Skin of body (tissue), 2 donors: ENCODE data around the gene RHBDD2. TPM values are rescaled to one million over a fixed set of nuclear protein-coding genes. Genes with fewer than 3 reads are reported as not detected.
"Not testable (repeated sequence)": the region's sequence is repeated elsewhere in the genome, so short reads cannot be mapped to it uniquely, and the experiment has no call there.

Experiments
- DNase-seq: peaks from one replicate; lab custom pipeline; 2025; lab: John Stamatoyannopoulos, UW
- total RNA-seq: library from RNA; depleted of rRNA; stranded (reverse); fragments of >200 nt; gene quantifications from one replicate; pipeline ENCODE4 v1.2.3, GENCODE V29; 2014

RHBDD2 gene
- total RNA-seq, 1 donor from 2014 or later = 12.0 TPM

DNA sequence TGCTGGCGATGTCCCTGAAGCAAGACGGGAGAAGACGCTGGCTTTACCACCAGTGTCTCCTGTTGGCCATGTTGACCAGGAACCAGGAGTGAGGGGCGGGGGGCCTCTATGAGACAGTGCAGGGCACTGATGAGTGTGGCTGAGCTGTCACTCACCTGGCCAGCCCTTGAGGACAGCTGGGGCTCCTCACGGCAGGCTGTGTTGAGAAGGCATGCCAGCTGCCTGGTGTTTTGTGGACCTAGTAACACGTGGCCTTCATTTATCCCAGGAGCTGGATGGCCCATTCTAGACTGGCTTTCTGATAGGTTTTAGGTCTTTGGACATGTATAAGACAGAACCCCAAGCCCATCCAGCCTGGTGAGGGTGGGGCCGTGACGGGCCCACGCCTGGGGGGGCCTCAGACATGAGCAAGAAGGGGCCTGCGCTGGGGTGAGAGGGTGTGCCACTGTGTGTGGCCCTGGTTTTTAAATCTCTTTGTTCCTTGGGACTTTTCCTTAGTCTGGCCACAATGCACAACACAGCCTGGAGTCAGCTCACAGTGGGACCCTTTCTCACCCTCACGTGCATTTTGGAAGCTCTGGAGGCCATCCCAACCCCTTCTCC is 10.5 kb downstream of the RHBDD2 start:
- no peak for DNase-seq

DNA sequence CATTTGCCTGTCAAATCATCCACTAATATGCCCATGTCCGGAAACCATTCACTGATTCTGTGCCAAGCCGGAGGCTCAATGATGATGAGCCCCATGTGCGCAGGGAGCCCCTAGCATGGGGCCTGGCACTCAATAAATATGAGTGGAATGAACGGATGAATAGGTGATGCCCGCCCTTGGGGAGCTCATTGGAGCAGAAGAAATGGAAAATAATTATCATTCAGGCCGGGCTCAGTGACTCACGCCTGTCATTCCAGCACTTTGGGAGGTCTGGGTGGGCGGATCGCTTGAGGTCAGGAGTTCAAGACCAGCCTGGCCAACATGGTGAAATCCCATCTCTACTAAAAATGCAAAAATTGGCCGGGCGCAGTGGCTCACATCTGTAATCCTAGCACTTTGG is 11.0 kb downstream of the RHBDD2 start:
- no peak for DNase-seq

DNA sequence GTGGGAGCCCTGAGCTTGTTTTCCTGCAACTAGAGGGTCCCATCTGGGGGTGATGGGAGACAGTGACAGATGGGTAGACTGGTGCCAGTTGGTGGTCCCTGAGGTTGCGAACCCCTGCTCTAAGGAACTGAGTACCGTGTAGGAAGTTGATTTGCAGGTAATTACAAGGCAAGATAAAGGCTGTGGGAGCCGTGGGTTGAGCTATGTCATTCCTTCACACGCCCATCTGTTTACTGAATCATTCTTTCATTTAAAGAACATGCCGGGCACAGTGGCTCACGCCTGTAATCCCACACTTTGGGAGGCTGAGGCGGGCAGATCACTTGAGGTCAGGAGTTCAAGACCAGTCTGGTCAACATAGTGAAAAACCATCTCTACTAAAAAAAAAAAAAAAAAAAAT is 12.4 kb downstream of the RHBDD2 start:
- not testable (repeated sequence) for DNase-seq

DNA sequence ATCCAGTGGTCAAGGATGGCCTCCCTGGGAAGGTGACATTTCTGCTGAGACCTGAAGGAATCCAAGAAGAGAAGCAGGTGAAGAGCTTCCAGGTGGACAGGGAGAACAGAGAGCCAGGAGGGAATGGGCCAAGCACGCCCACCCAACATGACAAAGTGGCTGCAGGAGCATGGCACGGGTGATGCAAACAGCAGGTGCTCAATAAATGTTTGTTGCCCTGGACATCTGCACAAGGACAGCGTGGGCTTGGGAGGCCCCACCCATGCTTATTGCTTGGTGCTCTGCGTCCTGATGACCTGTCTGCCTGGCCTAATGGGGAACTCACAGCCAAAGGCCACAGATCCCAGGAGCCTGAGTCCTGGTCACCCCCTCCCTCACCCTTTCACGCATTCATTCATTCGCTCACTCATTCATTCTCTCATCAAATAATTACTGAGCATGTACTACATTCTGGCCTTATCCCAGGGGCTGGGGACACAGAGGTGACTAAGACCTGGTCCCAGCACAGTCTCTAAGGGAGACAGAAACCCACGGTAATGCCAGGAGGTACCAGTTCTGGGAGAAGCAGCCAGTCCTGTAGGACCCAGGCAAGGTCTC is 13.1 kb downstream of the RHBDD2 start:
- no peak for DNase-seq

DNA sequence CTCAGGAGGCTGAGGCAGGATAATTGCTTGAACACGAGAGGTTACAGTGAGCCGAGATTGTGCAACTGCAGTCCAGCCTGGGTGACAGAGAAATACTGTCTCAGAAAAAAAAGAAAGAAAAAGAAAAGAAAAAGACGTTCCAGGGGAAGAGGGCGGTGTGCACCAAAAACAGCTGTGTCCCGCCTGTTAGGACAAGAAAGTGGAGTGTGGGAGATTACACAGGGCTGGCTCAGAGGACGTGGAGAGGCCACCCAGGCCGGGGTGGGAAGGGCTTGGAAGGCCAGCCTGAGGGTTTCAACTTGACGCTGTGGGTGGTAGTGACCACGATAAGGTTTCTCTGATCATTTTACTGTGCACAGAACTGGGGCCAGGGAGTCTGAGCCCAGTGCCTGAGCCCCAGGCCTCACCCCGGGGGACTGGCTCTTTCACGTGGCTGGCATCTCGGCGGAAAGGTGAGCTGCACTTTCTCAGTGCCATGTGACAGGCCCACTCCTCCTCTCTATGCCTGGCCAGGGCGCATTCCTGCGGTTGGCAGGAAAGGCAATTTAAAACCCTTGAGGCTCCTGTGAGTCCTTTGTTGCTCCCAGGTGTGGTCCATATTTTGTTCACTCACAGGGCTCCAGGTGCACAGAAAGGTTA is 13.9 kb downstream of the RHBDD2 start:
- DNase-seq = peak; percentile 39

DNA sequence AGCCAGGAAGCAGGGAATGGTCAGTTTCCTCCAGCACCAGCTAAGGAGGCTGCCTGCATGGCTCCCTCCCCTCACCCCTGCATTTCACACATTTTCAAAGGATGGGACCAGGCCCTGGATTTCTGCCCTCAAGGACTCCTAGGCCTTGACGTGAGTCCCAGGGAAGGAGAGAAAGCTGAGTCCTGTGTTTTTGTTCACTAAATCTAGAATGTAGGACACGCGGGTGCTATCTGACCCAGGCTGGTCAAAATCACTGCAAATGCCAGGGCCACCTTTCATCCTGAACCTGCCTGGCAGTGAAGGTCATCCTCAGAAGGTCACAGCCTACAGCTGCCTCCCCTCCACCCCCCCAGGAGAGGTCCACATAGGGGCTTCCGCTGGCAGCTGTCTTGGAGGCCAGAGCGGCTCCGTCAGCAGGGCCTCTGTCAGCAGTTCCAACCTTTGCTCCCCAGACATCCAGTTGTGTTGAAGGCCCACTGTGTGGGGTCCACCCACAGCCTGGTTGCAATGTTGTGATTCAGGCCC is 18.0 kb downstream of the RHBDD2 start:
- no peak for DNase-seq

DNA sequence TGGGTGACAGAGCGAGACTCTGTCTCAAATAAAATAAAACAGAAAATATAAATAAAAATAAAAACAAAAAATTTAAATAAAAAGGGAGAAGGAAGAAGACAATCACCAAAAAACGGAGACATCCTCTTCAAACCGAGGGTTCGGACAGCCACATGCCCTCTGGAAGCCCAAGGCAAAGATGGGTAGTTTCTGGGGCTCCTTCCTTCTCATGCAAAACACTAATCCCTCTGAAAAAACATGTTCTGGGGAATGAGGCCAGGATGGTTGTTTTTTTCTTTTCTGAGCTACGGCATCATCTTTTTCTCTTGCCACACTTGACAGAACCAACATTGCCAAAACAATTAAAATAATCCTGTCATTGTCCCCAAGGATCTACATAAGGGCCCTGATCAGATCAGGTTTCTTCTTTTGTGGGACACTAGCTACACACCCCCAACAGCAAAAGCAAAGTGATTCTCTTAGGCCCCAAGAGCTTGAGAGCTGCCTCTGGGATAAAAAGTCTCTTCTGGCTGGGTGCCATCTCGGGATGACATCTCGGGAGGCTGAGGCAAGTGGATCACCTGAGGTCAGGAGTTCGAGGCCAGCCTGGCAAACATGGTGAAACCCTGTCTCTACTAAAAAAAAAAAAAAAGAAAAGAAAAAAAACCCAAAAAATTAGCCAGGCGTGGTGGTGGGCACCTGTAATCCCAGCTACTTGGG is 21.9 kb downstream of the RHBDD2 start:
- DNase-seq = no peak

DNA sequence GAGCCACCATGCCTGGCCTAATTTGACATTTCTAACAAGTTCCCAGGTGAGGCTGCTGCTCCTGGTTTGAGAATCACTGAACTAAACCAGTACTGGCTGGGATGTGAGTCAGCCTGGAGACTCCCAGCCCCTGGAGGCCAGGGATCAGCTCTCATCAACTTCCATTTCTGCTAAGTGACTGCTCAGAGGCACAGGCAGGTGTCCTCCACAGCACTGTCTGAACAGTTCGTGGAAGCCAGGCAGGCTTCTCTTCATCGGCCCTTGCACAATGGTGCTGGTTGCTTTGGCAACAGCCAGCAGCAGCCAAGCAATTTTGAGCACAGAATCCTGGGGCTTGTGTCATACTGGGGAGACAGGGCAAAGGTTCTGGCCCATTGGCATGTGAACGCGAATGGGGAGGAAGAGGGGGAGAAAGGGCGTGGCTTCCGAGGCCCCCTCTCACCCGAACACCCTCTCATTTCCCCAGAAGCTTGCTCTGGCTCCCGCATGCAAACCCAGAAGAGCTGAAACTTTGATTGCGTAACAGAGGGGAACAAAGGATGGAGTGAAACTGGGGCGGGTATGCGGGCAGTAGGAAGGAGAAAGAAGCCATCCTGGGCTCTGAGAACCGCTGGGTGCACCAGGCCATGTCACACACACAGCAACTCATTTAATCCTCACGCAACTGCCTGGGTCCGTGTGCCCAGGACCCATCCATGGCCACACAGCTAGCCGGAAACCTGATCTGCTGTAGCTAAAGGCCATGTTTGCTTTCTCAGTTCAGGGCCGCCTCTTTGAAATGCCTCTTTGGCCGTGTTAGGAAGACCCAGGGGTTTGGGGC is 27.2 kb downstream of the RHBDD2 start:
- DNase-seq = no peak

DNA sequence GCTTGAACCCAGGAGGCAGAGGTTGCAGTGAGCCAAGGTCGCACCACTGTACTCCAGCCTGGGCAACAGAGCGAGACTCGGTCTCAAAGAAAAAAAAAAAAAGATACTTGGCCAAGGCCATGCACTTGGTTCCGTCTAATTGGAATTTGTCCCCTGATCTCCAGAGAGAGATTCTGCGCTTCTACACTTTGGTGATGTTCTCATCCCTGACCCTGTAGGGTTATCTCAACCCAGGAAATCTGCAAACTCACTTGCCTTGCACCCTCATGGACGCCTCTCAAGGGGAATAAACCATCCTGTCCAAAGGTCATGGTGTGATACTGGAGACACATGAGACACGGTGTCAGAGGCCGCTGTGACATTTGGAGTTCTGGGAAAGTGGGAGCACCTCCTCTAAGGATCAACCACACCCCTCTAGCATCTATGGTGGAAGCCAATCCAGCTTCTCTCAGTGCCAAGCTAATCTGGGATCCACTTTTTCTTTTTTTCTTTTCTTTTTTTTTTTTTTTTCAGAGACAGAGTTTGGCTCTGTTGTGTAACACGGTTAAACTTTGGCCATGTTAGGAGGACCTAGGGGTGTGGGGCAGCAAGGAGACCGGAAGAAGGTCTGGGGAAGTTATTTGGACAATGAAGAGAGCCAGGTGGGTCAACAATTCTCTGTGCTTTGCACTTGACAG is 28.3 kb downstream of the RHBDD2 start:
- no peak for DNase-seq

DNA sequence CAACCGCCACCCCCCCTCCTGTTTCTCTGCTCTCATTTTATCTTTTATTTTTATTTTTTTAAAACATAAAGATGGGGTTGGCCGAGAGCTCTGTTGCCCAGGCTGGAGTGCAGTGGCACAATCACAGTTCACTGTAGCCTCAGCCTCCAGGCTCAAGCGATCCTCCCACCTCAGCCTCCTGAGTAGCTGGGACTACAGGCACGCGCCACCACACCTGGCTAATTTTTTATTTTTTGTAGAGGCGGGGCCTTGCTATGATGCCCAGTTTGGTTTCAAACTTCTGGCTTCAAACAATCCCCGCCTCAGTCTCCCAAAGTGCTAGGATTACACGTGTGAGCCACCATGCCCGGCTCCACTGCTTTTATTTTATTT is 28.8 kb downstream of the RHBDD2 start:
- not testable (repeated sequence) for DNase-seq

DNA sequence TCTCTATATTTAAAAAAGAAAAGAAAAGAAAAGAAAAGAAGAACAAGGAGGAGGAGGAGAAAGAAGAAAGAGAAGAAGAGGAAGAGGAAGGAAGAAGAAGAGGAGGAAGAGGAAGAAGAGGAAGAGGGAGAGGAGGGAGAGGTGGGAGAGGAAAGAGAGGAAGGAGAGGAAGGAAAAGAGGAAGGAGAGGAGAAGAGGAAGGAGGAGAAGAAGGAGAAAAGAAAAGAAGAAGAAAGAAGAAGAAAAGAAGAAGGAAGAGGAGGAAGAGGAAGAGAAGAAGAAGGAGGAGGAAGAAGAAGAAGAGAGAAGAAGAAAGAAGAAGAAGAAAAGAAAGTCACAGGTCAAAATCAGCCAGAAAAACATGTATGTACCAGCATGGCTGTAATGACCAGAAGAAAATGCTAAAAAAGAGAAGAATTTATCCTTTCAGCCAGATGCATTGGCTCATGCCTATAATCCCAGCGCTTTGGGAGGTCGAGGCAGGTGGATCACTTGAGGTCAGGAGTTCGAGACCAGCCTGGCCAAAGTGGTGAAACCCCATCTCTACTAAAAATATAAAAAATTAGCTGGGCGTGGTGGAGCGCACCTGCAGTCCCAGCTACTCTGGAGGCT is 30.8 kb downstream of the RHBDD2 start:
- DNase-seq = no peak

DNA sequence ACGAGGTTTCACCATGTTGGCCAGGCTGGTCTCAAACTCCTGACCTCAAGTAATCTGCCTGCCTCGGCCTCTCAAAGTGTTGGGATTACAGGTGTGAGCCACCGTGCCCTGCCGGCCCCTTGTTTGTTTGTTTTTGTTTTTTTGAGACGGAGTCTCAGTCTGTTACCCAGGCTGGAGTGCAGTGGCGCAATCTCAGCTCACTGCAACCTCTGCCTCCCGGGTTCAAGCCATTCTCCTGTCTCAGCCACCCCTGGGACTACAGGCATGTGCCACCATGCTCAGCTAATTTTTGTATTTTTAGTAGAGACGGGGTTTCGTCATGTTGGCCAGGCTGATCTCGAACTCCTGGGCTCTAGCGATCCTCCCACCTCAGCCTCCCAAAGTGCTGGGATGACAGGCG is 32.4 kb downstream of the RHBDD2 start:
- not testable (repeated sequence) for DNase-seq

DNA sequence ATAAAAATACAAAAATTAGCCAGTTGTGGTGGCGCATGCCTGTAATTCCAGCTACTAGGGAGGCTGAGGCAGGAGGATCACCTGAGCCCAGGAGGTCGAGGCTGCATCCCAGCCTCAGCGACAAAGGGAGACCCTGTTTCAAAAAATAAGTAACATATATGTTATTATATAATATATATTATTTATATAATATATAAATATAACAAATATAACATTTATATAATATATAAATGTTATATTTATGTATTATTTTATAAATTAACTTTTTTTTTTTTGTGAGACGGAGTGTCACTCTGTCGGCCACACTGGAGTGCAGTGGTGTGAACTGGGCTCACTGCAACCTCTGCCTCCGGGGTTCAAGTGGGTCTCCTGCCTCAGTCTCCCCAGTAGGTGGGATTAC is 34.6 kb downstream of the RHBDD2 start:
- no peak for DNase-seq

DNA sequence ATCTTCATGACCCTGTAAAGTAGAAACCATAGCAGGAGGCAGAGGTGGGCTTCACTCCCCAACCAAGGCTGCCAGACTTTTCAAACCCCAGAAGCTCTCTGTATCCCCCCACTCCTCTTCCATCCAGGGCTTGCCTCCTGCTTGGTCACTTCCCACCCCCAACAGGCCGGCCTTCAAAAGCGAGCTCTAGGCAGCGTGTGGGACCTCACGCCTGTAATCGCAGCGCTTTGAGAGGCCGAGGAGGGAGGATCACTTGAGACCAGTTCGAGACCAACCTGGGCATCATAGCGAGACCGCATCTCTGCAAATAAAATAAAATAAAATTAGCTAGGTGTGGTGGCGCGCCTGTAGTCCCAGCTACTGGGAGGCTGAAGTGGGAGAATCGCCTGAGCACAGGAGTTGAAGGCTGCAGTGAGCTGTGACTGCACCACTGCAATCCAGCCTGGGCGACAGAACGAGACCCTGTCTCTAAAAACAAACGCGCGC is 35.4 kb downstream of the RHBDD2 start:
- DNase-seq = no peak

DNA sequence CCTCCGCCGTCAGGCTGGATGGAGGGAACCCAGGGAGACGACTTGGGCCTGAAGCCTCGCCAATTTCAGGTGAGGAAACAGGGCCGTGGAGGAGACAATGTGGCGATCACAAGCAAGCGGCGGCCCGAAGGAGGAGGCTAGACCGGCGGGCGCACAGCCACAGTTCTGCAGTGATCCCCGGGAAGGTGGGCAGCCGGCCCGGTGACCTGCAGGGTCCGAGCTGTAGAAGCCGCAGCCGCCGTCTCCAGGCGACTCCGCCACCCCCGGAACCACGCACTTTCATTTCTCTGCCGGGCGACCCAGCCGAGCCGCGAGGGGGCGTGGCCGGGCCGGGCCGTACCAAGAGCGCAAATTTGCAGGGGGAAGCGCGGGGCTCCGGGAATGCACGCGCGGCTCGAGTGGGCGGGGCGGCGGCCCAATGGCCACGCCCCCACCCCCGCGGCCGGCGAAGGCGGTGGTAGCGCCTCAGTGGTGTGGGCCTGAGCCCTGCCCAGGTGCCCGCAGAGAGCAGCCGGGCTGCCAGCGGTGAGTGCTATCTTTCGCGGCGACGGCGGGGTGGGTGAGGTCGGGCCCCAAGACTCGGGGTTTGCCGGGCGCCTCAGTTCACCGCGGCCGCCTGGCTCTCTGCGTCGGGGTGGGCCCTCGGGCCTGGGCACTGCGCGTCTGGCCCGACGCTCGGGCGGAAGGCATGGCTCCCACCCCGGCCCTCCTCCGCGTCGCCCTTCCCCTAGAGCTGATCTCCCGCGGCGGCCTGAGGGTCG is 36.0 kb downstream of the RHBDD2 start, which contains the start of gene POR:
POR (plus strand) TSS at position 501 of the 761 bp plus-strand sequence. CDS start 38,847 bp downstream, outside the sequence.
- peak; percentile 87 for DNase-seq

DNA sequence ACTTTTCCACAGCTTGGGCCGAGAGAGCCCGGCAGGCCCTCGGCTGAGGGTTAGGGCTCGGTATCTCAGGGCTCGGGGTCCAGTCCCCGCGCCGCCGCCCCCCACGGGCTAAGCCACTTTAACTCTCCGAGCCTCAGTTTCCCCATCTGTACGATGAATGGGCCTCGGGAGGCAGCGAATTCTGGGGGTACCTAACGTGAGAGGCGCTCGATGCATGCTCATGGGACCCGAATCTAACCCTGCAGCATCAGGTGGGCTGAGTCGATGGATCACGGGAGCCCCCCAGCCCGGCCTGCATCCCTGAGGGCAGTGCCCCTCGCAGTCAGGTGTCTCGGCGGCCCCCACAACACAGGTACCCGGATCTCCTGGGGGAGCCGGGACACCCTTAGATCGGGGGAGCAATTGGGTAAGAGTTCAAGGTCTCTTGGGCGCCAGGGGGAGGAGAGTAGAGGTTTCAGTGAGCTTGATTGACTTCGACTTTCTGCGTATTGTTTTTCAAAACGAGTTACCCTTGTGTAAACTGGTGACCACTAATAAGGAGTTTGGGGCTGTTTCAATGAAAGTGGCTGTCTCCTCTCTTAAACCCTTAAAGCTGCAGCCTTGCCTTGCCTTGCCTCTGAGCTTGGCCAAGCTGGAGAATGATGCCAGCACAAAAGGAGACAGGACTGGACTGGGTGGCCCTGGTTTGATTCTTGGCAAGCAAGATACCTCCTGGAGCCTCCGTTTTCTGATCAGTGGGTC is 36.8 kb downstream of the RHBDD2 start:
- no peak for DNase-seq

DNA sequence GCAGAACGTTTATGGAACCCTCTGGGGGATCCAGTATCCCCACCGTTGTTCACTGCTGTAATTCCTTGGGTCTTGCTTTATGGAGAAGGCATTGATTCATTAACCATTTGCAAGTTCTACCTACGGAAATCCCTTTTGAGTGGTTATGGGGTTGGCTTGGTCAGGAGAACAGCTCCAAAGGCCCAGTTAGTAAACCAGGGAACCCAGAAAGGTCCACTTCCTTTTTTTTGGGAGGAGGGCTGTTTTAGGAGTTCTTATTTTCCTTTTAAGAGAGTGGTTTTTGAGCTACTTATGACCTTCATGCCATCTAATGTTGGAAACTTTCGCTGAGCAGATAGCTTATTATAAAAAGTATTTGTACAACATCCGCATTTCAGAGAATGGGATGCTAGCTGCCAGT is 37.4 kb downstream of the RHBDD2 start:
- no peak for DNase-seq
